GM18499 (cell line): ENCODE results near the gene TFRC.
"Not testable (repeated sequence)": the region's sequence is repeated elsewhere in the genome, so short reads cannot be mapped to it uniquely, and the experiment has no call there.

Experiments used
- ATAC-seq: cut with Tn5 transposase; IDR thresholded peaks from one replicate; pipeline ENCODE4 v1.9.1; 2021; ENCODE audit warnings: moderate number of reproducible peaks; ENCODE audit not compliant: insufficient read depth, unreplicated experiment

The TFRC gene

DNA sequence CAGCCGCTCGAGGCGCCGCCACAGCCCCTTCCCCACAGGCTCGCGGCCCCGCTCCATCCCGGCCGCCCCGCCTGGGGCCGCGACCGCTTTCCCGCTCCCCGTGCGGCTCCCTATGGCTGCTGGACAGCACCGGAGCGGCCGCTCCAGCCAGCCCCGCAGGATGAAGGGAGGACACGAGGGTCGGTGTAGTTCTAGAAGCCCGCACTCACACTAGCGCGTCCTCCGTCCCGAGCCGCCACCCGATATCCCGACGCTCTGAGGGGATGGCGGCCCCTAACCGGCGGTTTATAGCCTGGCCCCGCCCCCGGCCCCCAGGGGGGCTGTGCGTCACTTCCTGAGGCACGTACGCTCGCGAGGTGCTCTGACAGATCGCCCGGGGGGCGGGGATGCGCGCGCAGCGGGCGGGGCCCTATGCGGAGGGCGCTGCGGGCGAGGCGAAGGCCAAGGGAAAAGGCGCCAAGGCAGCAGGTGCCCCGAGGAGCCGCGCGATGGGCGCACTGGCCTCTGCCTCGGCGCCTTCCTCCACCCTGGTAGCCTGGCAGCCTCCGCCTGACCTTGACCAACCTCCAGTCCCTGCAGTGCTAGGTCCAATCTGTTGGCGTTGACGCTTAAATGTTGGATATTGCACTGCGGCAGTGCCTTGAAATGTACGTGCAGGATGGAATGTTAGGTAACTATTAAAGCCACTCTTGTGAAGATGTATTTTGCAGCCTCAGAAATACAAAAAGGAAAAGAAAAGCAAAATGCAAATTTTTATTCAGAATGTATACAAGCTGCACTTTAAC is at the start of gene TFRC:
TSS of gene TFRC (minus strand) at position 257 of the 785 bp plus-strand sequence. CDS start 4,991 bp downstream, outside the sequence.
- ATAC-seq: peak; percentile 79

DNA sequence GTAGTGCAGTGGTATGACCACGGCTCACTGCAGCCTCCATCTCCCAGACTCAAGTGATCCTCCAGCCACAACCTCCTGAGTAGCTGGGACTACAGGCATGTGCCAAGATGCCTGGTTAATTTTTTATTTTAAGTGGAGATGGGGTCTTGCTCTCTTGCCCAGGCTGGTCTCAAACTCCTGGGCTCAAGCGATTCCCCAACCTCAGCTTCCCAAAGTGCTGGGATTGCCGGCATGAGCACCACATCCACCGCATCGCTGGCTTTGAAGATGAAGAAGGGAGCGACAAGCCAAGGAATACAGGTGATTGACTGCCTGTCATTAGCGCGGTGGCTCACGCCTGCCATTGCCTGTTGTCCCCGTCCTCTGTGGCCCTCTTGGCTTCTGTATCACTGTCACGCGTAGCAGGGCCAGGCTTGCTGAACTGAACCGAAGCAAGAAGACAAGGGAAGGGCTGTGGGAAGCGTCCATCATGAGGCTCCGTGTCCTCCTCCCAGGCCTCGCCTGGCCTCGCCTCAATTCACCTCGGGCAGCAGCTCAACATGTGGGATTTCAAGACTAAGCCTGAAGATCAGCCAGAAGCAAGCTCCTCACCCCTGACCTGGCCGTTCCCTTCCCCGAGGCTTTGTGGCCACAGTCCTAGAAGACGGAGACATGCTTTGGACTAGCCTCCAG is 46.4 kb upstream of the TFRC start:
- ATAC-seq: no peak

DNA sequence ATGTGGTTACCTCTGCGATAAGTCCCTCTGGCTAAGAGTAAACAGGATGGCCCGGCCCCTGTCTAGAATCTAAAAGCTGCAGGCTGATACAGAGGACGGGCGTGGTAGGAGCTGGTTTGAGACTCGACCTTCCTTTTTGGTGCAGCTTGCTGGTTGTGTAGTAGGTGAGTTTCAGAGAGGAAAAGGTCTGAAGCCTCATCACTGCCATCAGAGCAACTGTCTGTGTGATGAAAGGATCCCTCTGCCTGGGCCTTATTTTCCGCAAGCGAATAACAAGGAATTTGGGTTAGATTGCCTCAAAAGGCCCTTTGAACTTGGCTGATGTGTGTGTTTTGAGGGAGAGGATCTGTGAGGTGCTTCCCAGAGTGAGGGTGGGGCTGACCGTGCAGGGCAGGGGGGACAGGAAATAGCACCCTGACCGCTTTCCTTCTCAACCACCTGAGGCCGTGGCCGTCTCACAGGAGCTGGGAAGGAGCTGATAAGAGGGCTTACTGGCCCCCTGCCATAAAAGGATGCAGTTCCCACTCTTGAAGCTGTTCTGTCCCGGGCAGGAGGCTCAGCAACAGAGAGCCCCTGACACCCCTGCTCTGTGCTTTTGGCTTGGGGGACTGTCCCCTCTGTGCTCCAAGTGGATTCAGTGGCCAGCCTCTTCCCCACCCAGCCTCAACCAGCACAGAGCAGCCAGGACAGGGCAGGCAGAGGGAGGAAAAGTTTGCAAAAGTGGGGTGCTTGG is 45.6 kb upstream of the TFRC start:
- ATAC-seq: no peak

DNA sequence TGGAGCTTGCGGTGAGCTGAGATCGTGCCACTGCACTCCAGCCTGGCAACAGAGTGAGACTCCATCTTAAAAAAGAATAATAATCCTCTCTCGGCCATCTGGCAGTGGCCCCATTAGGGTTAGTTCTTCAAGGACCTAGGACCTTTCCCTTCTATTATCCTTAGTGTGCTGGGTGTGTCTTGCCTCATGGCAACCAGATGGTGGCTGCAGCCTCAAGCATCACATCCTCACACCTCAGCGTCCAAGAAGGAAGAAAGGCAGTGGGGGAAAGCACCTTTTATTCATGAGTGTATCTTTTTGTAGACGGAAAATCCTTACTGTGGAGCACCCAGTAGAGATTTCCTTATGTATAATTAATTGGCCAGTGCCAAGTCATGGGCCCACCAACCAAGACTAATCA is 42.7 kb upstream of the TFRC start:
- ATAC-seq: no peak

DNA sequence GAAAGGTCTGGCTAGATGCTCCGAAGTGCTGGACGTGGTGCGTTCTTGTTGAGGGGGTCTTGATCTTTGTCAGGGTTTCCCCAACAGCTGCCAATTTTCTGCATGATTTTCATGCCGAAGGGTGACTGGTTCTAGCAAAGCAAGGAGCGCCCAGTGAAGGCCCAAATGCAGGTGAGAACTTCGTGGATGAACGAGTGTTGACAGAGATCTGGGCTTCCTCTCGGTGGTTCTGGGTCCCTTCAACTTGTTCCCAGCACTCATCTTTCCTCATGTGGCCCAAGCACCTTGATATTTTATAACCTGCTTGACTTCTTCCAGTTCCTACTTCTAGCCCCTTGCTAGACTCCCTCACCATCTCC is 40.8 kb upstream of the TFRC start:
- no peak for ATAC-seq

DNA sequence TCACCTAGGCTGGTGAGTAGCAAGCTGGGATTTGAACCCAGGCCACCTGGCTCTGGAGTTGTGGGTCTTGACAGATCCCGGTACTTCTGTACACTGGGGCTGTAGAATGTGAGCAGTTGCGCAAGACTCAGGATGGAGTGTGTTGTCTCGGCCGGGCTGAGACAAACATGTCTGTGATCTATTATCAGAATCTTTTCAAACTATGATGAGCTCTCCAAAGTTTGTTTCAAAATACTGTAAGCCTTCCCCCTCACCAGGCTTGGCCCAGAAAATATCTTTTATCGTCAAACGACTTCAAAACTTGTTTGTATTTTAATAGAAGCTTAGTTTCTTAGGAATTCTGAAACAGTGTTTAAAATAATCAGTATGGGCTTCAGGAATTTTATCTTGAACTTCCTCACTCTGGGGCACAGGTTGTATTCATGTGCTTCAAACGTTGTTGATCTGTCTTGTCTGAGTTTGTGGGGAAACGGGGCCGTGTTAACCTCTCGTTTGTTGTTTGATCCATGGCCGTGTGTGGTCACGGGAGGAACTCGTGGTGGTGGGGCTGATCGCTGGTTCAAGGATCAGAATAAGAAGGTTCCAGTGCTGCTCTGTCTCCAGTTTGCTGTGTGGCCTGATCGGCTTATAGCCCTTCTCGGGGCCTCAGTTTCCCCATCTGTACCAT is 40.3 kb upstream of the TFRC start:
- no peak for ATAC-seq

DNA sequence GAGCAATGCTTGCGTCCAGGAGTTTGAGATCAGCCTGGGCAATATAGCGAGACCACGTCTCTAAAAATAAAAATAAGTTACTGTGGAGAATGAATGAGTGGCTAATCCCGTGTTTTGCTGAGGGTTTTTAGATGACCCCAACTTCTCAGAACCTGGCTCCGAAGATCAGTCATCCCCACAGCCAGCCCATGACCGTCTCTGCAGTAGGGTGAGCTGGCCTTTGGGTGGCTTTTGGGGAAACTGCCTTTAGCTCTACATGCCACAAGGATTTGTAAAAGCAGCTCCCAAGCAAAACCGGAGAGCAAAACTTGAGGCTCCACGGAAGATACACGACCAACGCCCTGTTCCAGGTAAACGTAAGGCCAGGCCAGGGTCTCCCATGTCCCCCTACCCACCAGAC is 39.2 kb upstream of the TFRC start:
- ATAC-seq: no peak

DNA sequence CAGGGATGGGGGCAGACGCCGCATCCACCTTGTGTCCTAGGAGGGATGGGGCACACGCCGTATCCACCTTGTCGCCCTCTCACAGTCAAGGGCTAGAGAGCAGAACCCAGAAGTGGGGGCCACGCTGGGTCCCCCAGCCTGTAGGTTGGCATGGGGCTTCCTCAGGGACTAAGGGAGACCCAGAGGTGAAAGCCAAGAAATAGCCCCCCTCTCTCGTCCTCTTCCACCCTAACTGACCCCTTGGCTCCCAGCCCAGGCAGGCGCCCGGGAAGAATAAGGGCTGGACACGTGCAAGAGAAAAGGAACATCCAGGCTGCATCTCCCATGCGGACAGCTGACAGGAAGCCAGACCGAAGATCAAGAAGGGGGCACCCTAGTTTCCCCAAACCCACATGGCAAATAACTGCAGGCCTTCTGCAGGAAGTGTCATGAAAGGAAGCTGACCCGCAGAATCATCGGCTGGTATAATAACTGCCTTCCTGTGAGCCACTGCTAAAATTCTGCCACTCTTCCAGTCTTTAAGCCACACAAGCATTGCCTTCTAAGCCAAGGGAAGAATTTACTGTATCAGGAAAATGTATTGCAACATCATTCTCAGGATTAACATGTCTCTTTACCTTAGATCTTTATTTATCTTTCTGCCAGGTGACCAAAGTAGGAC is 38.5 kb upstream of the TFRC start:
- ATAC-seq: no peak

DNA sequence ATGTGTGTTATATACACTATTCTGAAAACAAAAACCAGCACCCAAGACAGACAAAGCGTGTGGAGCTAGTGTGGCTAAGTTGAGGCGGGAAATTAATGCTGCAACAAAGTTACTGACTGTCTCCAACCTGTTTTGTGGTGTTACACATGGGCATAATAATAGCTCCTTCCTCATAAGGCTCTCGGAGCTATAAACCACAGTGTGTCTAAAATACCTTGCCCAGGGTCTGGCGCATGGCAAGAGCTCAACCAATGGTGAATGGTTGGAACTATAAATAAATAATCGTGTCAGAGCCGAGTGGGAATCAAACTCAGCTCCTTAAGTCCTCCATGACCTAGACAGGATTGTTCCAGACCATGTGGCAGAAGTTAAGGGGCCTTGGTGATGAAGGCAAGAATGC is 35.9 kb upstream of the TFRC start:
- no peak for ATAC-seq

DNA sequence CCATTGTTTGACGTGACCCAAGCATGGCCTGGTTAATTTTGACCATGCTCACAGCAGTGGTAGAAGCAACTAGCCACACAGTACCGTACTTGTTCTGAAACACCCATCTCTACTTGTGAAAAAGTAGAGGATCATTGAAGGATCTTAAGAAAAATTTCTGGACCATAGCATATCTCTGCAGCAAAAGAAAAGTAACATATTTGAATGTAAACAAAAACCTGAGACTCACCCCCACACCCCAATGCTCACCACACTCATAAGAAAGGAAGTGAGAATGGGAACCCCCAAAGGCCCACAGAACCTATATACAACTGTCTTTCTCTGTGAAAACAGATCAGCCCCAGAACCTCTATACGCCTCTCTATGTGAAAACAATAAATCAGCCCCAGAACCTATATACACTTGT is 33.8 kb upstream of the TFRC start:
- peak; percentile 52 for ATAC-seq

DNA sequence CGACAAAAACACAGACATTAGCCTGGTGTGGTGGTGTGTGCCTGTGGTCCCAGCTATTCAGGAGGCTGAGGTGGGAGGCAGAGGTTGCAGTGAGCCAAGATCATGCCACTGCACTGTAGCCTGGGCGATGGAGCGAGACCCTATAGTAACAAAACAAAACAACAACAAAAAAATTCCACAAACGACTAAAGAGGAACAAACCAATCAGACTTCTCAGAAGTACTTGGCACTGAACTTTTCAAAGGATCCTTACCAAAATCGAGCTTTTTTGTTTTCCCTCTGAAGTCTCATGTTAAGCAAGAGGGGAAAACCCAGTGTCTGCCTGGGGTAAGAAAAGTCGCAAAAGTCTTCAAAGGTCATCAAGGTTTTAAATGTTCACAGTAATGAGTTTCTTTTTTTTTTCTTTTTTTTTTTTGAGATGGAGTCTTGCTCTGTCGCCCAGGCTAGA is 30.1 kb upstream of the TFRC start:
- ATAC-seq: no peak

DNA sequence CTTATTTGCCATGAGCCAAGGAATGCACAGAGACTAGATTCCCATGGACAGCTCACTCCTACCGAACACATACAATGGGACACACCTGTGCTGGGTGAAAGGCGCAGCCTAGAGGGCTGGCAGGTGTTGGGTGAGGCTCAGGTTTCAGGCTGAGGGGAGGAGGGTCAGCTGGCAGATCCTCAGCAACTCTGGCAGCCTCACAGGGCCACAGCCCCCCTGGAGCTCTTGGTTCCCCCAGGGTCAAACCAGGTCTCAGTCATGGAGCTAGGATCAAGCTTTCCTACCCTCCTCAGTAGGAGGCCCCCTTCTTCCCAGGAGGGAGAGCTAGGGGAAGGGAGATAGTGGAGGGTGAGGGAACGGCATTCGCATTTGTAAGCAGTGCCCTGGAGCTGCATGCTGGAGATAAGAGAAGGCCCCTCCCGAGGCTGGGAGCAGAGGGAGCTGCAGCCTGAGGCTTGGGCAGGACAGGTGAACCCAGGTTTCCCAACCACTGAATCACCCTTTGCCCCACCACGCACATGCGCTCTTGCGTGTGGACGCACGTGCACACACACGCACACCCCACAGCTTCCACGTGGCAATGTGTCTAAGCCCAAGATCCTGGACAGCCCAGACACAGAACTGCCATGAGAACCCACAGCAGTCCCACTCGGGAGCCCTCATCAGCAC is 26.3 kb upstream of the TFRC start:
- ATAC-seq: no peak

DNA sequence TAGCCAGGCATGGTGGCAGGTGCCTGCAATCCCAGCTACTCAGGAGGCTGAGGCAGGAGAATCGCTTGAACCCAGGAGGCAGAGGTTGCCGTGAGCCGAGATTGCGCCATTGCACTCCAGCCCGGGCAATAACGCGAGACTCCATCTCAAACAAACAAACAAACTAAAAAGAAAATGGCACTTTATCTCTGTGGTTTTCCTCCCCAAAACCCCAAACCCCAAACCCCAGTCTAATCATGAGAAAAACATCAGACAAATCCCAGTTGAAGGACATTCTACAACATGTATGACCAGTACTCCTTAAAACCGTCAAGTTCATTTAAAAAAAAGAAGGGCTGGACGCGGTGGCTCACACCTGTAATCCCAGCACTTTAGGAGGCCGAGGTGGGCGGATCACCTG is 22.8 kb upstream of the TFRC start:
- not testable (repeated sequence) for ATAC-seq

DNA sequence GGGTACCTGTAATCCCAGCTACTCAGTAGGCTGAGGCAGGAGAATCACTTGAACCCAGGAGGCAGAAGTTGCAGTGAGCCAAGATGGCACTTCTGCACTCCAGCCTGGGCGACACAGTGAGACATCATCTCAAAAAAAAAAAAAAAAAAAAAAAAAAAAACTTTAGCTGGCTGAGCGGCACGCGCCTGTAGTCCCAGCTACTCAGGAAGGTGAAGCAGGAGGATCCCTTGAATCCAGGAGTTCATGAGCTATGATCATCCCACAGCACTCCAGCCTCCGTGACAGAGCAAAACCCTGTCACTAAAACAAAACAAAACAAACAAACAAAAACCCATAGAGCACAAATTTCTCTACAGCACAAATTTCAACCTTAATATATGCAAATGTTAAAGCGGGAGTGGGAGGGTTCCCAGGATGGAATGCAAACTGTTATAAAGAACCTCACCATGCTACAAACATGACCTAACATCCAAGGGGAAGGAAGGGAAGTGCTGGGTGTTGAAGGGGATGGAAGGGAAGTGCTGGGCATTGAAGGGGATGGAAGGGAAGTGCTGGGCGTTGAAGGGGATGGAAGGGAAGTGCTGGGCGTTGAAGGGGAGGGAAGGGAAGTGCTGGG is 16.6 kb upstream of the TFRC start:
- not testable (repeated sequence) for ATAC-seq

DNA sequence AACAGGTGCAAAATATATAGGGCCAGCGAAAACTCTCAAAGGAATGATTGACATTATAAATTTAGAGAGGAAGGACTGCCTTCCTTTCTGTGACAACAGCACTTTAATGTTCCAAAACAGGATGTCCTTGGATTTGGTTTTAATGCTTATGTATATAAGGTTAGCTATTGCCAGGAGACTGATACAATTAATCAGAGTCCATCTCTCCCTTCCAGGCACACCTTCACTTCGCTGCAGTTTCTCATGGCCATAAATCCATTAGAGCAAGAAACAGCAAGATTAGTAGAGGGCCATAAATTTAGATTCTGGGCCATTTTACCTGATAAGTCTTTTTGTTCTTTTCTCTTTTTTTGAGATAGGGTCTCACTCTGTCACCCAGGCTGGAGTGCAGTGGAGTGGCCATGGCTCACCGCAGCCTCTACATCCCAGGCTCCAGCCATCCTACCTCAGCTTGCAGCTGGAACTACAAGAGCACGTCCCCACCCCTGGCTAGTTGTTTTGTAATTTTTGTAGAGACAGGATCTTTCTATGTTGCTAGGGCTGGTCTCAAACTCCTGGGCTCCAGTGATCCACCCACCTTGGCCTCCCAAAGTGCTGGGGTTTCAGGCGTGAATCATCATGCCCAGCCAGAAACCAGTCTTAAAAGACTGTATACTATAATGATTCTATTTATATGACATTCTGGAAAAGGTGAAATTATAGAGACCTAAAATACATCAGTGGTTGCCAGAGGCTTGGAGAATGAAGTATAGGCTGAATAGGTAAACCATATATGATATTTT is 15.7 kb upstream of the TFRC start:
- ATAC-seq: no peak

DNA sequence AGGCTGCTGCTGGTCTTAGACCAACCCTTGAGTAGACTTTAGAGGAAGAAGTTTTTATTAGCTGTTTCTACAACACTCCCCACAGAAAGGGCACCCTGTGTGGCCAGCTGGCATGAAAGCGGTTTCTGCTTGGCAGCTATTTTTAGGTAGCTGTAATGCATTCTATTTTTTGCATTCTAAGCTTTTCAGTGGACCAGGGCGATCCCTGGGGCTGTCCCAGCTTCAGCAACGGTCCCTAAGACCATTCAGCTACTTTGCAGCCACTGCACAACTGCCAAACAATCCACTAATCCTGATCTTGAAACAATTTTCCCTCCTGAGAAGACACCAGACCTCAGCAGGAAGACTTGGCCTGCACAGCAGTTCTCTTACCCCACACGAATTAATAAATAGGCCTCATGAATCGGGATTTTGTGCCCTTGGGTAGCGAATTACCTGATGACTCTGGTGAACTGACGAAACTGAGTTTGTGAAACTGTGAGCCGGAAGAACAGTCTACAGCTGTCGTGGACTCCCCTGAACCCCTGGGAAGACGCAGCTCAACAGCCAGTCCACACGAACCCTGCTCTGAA is 14.6 kb upstream of the TFRC start:
- ATAC-seq: peak; percentile 44

DNA sequence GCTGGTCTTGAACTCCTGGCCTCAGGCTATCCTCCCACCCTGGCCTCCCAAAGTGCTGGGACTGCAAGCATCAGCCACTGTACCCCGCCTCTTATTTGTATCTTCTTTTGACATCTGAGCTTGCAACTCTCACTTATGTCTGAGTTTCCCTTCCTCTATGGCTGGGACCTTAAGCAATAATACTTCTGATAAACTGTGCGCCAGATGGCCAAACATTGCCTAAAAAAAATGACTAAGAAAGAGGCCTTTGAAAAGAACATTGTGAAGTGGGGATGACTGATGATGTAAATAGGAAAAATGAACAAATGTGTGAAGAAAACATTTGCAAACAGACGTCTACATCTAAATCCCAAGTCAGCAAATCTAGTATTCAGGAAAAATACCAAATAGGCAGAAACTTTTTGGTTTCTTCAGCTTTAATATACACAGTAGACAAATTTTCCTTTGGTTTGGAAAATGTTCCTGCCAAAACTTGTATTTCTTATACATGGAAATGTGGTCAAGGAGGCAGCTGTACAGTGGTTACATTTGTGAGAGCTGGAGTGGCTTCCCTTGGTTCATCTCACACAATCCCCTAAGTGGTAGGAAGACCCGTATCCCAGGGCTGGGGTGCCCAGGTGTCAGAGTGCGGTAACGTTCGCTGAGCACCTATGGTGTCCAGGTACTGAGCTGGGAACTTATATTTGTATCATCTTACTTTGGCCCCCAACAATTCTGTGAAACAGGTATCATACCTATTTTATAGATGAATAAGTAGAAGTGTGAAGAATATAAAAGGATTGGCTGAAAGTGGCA is 11.6 kb upstream of the TFRC start:
- ATAC-seq: no peak
